ENCODE measurements around the gene BBS9.
"Not testable (repeated sequence)": the region's sequence is repeated elsewhere in the genome, so short reads cannot be mapped to it uniquely, and the experiment has no call there.

The BBS9 gene

GRCh38 chr7:33509206-33509605 is 379.8 kb downstream of the BBS9 start:
- no peak for DNase-seq

- DNase-seq: no peak
Measured at GRCh38 chr7:33511778-33512177, 382.4 kb downstream of the BBS9 start.

GRCh38 chr7:33516568-33516967 is 387.2 kb downstream of the BBS9 start:
- DNase-seq: no peak

- no peak for DNase-seq
Measured at GRCh38 chr7:33517191-33517590, 387.8 kb downstream of the BBS9 start.

GRCh38 chr7:33527008-33527407 is 397.6 kb downstream of the BBS9 start:
- DNase-seq: not testable (repeated sequence)

GRCh38 chr7:33527613-33528012 is 398.2 kb downstream of the BBS9 start:
- DNase-seq: not testable (repeated sequence)

GRCh38 chr7:33529070-33529469 is 399.7 kb downstream of the BBS9 start:
- no peak for DNase-seq

GRCh38 chr7:33530664-33531063 is 401.3 kb downstream of the BBS9 start:
- DNase-seq: no peak

GRCh38 chr7:33531888-33532287 is 402.5 kb downstream of the BBS9 start:
- no peak for DNase-seq

- DNase-seq: no peak
Measured at GRCh38 chr7:33534833-33535232, 405.5 kb downstream of the BBS9 start.

- no peak for DNase-seq
Measured at GRCh38 chr7:33535989-33536388, 406.6 kb downstream of the BBS9 start.

GRCh38 chr7:33536398-33537103 is 407.2 kb downstream of the BBS9 start:
- DNase-seq: no peak

GRCh38 chr7:33537104-33537477 is 407.7 kb downstream of the BBS9 start:
- DNase-seq: no peak

GRCh38 chr7:33539198-33539597 is 409.8 kb downstream of the BBS9 start:
- no peak for DNase-seq

GRCh38 chr7:33539659-33540400 is 410.5 kb downstream of the BBS9 start:
- no peak for DNase-seq

GRCh38 chr7:33547880-33548279 is 418.5 kb downstream of the BBS9 start:
- DNase-seq: no peak

GRCh38 chr7:33550363-33550762 is 421.0 kb downstream of the BBS9 start:
- DNase-seq: no peak

GRCh38 chr7:33550979-33551378 is 421.6 kb downstream of the BBS9 start:
- DNase-seq: no peak

- no peak for DNase-seq
Measured at GRCh38 chr7:33554046-33554445, 424.7 kb downstream of the BBS9 start.

GRCh38 chr7:33554576-33554975 is 425.2 kb downstream of the BBS9 start:
- DNase-seq: no peak

- DNase-seq: no peak
Measured at GRCh38 chr7:33556472-33556871, 427.1 kb downstream of the BBS9 start.

GRCh38 chr7:33558549-33559323 is 429.4 kb downstream of the BBS9 start:
- DNase-seq: no peak

- DNase-seq: no peak
Measured at GRCh38 chr7:33559324-33559710, 430.0 kb downstream of the BBS9 start.

- no peak for DNase-seq
Measured at GRCh38 chr7:33562996-33563395, 433.6 kb downstream of the BBS9 start.

Measured in right hindlimb (tissue), 1 donor.